Activated T-cell treated with anti-CD3 and anti-CD28 coated beads, Interleukin-2, amount 50 U/mL, for 24 hours (primary cell): ENCODE measurements around the gene DCN.

Experiments used
- DNase-seq: peaks from one replicate; pipeline ENCODE4 v3.0.0-alpha.2; 2020
- H3K27ac Mint-ChIP-seq: 2 replicates; pipeline ENCODE4 v1.8.0; 2020; ENCODE audit warnings: mild to moderate bottlenecking, mixed read lengths
- H3K27me3 Mint-ChIP-seq: 2 replicates; pipeline ENCODE4 v1.8.0; 2020; ENCODE audit warnings: mixed read lengths
- H3K36me3 Mint-ChIP-seq: 2 replicates; pipeline ENCODE4 v1.8.0; 2020; ENCODE audit warnings: low read depth, mixed read lengths
- H3K4me1 Mint-ChIP-seq: 2 replicates; pipeline ENCODE4 v1.8.0; 2020; ENCODE audit warnings: low read depth, mixed read lengths
- H3K4me3 Mint-ChIP-seq: 2 replicates; pipeline ENCODE4 v1.8.0; 2020; ENCODE audit warnings: mild to moderate bottlenecking, moderate library complexity, mixed read lengths
- H3K9me3 Mint-ChIP-seq: 2 replicates; pipeline ENCODE4 v1.8.0; 2020; ENCODE audit warnings: mixed read lengths

DCN gene

DNA sequence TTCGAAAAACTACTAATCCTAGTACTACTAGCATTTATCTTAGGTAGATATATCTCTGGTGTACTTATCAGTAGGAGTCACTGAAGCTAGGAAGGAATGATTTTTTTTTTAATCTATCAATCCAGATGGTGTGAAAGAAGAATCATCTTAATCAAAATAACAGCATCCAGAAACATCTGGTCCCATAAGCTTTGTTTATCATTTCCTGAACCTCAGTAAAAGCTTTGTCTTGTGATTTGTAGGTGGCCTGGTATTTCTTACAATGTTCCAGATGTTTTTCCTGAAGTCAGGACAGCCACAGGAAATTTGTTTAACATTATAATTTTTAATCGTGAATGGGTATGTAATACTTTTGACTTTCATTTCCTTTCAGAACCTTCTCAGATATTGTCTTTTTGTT lies 43.3 kb downstream of the DCN start:
- Mint-ChIP-seq H3K4me3 (no peak overlapping the region), H3K36me3 (no peaks in the 10 kb centered on the region), H3K27ac (no peak overlapping the region), H3K4me1 (no peaks in the 10 kb centered on the region), H3K9me3 (peaks cover 4% of the 10 kb centered on the region), H3K27me3 (peaks cover 11% of the 10 kb centered on the region)
- DNase-seq = no peak

DNA sequence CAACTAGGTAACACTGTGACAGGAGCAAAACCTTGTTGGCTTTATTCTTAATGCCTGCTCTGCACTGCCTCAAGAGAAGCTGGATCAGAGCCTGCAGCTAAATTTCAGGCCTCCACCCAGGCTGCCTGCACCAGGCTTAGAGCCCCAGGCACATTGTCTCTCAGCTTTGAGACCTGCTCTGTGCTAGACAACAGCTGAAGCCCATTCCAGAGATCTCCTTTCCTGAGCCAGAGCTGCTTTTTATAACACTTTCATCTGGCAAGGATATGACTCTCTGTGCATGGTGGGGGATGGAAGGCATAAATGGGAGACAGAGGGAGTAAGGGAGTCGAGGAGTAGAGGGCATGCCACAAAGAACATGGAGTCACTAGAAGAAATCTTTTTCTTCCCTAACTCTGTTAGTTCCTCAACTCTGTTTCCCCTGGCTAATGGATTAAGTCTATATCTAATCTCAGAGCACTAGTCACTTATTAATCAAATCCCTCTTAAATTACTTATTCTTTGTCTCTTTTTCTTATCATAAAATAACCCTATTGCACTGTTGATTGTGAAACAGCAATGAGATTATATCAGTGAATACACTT lies 44.2 kb downstream of the DCN start:
- Mint-ChIP-seq H3K27me3 (peaks cover 11% of the 10 kb centered on the region), H3K36me3 (no peaks in the 10 kb centered on the region), H3K27ac (no peak overlapping the region), H3K9me3 (peaks cover 4% of the 10 kb centered on the region), H3K4me1 (no peaks in the 10 kb centered on the region), H3K4me3 (no peak overlapping the region)
- no peak for DNase-seq

DNA sequence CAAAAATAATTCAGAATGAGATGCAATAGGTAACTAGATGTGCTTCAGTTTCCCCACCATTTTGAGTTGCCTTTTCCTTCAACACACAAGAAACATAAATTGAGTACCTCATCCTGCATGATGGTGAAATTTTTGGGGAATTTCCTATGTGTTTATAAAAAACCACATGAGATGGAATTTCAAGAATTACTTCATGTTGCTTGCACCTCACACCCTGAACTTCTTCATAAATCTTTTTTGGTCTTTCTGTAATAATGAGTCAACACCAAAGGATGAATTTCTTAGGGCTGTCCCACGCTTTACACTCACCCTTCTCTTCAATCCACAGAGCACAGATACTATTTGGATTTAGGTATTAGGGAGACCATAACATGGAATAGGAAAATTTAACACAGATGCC lies 48.7 kb downstream of the DCN start:
- no peak overlapping the region for H3K27ac Mint-ChIP-seq
- H3K4me1 Mint-ChIP-seq = no peaks in the 10 kb centered on the region
- H3K36me3 Mint-ChIP-seq = no peaks in the 10 kb centered on the region
- peaks cover 11% of the 10 kb centered on the region for H3K27me3 Mint-ChIP-seq
- peaks cover 4% of the 10 kb centered on the region for H3K9me3 Mint-ChIP-seq
- DNase-seq = no peak
- H3K4me3 Mint-ChIP-seq = no peak overlapping the region

DNA sequence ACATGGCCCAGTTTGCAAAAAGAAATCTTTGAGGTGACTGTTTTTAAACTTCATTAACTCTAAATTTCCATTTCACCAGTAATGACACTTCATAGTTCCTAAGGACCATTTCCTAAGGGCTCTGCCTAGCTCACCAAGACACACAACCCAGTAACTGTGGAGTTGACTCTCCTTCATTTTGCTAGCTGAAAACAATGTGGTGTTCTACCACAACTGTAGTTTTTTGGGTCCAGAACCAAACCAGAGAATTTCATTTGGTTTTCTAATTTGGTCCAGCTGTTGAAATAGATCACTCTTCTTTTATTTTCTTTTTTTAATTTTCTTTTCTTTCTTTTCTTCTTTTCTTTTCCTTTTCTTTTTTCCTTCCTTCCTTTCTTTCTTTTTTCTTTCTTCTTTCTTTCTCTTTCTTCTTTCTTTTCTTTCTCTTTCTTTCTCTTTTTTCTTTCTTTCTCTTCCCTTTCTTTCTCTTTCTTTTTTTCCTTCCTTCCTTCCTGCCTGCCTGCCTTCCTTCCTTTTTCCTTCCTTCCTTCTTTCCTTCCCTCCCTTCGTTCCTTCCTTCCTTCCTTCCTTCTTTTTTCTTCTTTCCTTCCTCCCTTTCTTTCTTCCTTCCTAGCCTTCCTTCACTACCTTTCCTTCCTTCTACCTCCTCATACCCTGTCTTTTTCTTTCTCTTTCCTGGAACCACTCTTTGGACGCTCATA lies 52.8 kb downstream of the DCN start:
- no peak for DNase-seq
- Mint-ChIP-seq H3K4me1 (no peaks in the 10 kb centered on the region), H3K36me3 (no peaks in the 10 kb centered on the region), H3K27me3 (no peaks in the 10 kb centered on the region), H3K27ac (no peak overlapping the region), H3K4me3 (no peak overlapping the region), H3K9me3 (no peaks in the 10 kb centered on the region)

DNA sequence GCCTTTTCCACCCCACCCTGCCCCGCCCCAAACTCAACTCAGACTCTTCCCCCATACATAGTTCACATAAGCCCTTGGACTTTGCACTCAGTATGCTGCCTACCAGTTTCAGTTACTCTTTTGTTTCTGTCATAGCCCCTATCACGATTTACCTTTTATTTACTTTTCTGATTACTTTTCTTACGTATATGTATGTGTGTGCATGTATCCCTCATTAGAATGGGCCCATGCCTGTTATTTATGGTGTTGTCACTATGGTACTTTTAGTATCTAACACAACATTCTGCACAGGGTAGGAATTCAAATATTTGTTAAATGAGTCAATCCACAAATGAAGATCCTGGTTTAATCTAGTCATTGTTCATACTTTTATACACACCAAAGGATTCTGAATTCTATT lies 54.9 kb downstream of the DCN start:
- Mint-ChIP-seq H3K36me3 (no peaks in the 10 kb centered on the region), H3K4me3 (no peak overlapping the region), H3K27ac (no peak overlapping the region), H3K9me3 (no peaks in the 10 kb centered on the region), H3K27me3 (no peaks in the 10 kb centered on the region), H3K4me1 (no peaks in the 10 kb centered on the region)
- DNase-seq = no peak

DNA sequence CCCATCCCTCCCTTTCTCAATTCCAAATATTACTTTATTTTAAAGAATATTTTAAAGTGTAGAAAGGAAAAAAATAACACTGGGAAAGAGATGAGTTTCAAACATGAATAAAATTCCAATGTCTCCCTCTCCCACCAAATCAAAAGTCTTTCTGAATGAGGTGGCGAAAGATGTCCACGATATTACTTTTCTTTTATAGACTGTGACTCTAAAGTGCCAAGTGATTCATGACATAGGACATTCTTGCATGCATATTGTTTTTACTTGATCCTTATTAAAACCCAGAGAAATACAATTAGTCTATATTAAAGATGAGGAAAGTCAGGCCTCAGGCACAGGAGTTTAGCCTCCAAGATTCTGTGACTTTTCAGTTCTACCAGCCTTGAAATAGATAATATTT lies 55.3 kb downstream of the DCN start:
- no peaks in the 10 kb centered on the region for H3K9me3 Mint-ChIP-seq
- no peaks in the 10 kb centered on the region for H3K27me3 Mint-ChIP-seq
- H3K4me3 Mint-ChIP-seq = no peak overlapping the region
- no peaks in the 10 kb centered on the region for H3K36me3 Mint-ChIP-seq
- no peak overlapping the region for H3K27ac Mint-ChIP-seq
- no peaks in the 10 kb centered on the region for H3K4me1 Mint-ChIP-seq
- DNase-seq = no peak

DNA sequence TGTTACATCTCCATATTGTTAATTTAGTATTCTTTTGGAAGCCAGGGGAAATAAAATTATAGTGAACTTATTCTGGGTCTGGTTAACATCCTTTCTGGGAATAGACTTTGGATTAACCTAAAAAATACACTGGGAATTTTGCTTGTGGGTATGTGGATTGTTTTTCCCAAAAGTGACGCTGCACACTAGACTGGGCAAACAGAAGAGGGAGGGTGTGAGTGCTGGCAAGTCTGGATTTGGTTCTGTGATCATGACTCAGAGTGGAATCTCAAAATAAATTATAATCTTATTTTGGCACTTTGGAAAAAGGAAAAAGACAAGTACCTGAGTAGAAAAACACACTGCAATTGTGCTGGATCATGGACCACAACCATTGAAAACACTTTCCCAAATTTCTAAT lies 56.1 kb downstream of the DCN start:
- no peak for DNase-seq
- H3K4me1 Mint-ChIP-seq = no peaks in the 10 kb centered on the region
- H3K27ac Mint-ChIP-seq = no peak overlapping the region
- H3K27me3 Mint-ChIP-seq = no peaks in the 10 kb centered on the region
- H3K36me3 Mint-ChIP-seq = no peaks in the 10 kb centered on the region
- no peaks in the 10 kb centered on the region for H3K9me3 Mint-ChIP-seq
- no peak overlapping the region for H3K4me3 Mint-ChIP-seq

DNA sequence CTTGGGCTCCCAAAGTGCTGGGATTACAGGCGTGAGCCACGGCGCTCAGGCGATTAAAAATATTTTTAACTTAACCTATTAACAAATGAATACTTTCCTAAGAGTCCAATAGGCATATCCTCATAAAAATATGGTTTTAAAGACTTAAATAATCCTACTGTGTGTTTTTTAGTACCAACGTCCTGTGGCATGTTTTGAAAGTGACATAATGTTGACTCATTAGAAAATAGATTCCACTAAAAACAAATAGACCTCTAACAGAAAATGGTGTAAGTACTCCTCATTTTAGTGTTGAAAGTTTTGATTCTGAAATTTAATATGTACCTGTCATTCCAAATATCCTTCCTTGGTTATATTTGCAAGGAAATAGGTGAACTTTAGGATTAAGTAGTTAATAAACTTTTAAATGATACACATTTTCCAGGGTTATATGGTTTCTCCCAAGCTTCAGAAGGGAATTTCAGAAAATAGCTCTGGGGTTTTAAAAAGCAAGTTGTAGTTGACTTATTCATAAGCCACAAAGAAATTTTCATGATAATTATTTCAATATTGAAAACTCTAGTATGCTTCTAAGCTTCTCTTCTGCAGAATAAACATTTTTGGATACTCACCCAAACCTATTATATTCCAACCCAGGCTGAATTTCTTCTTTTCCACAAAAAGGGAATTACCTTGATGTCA lies 59.2 kb downstream of the DCN start:
- no peak overlapping the region for H3K4me3 Mint-ChIP-seq
- DNase-seq = no peak
- H3K9me3 Mint-ChIP-seq = no peaks in the 10 kb centered on the region
- H3K4me1 Mint-ChIP-seq = no peaks in the 10 kb centered on the region
- no peaks in the 10 kb centered on the region for H3K36me3 Mint-ChIP-seq
- no peak overlapping the region for H3K27ac Mint-ChIP-seq
- H3K27me3 Mint-ChIP-seq = no peaks in the 10 kb centered on the region

DNA sequence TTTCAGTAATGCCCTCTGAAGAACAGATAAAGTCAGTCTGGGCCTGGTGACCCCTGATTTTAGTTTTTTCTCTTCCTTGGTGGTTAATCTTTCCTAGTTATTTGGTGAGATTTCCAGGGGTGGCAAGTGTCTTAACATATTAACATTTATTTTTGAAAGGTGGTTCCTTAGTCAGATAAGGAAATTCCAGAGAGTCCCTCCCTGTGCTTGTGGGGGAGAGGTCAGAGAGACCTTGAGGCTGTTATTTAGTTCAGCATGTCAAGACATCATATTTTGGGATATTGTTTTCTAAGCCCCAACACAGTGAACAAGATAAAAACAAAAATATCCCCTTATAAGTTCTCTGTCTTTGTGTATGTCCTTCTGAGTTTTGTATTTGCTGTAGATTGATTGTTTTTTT lies 61.8 kb downstream of the DCN start:
- Mint-ChIP-seq H3K27me3 (no peaks in the 10 kb centered on the region), H3K27ac (no peak overlapping the region), H3K4me1 (no peaks in the 10 kb centered on the region), H3K9me3 (no peaks in the 10 kb centered on the region), H3K4me3 (no peak overlapping the region), H3K36me3 (no peaks in the 10 kb centered on the region)
- DNase-seq = no peak

DNA sequence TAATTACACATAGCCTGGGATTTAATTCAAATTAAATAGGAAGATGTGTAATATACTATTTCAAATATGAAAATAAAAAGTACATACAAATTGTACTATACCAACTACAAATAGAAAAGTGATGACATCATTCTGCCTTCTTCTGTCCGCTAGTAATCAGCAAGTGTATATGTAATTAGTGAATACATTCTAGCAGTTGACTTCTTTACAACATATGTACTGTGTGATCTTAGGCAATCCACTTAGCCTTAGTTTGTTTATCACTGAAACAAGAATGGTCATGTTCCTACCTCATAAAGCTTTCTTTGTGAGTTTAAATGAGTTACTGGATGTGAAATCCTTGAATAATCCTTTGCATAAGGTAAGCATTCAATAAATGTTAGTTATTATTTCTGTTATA lies 63.5 kb downstream of the DCN start:
- Mint-ChIP-seq H3K4me3 (no peak overlapping the region), H3K4me1 (no peaks in the 10 kb centered on the region)

DNA sequence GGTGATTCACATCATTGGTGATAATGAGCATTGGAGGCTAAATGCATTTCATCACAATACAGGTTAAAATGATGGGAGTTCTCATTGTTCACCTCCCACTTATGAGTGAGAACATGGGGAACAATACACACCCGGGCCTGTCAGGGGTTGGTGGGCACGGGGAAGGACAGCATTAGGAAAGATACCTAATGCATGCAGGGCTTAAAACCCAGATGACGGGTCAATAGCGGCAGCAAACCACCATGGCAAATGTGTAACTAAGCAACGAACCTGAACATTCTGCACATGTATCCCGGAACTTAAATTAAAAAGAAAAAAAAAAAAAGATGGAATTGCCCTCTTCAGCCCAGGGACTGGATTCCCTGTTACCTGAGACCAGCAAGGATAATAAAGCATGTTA lies 69.0 kb downstream of the DCN start:
- Mint-ChIP-seq H3K9me3 (no peaks in the 10 kb centered on the region), H3K36me3 (no peaks in the 10 kb centered on the region), H3K27ac (no peak overlapping the region), H3K4me3 (no peak overlapping the region), H3K27me3 (peaks cover 4% of the 10 kb centered on the region), H3K4me1 (no peaks in the 10 kb centered on the region)
- DNase-seq = no peak

More for the DNA sequence above, 63.5 kb downstream of the DCN start:
- DNase-seq = no peak
- no peaks in the 10 kb centered on the region for H3K36me3 Mint-ChIP-seq
- no peak overlapping the region for H3K27ac Mint-ChIP-seq
- H3K9me3 Mint-ChIP-seq = no peaks in the 10 kb centered on the region
- no peaks in the 10 kb centered on the region for H3K27me3 Mint-ChIP-seq

DNA sequence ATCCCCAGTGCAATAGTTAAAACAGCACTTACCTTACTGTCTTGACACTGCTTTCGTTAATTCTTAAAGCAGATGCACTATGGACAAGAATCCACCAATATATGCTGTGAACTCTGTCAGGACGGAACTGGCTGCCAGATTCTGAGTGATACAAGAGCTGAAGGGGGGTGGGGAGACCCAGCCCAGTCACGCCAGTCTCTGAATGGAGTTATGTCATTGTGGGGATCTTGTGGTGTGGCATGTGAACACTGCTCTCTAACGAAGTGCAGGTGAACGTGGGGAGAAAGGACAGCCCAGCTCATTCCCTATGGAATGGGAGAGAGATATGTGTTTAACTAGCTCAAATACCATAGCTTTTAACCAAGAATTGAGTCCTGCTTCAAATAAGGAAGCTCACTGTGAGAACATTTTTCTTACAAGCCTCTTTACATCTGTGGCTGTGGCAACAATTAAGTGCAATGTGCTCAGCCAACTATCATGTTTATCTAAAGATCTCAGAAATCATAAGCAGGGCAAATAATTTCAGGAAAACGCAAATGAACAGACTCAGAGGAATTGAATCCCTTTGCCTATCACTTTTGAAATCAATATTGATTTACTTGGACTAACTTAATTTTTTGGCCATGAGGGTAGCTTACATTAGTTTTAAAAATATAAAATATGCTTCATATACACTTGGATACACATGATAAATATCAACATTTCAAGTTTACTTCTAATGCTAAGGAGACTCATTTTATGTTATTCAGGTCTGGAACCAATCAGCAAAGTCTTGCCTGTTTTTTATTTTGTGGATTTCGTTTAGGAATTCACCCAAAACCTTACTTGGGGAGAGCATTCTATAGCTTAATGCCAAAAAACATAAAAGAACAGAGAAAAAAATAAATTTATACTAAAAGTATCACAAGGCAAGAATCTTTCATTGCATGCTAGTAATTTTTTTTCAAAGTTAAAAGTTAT lies 71.0 kb downstream of the DCN start, which contains the start of gene LUM:
Gene LUM, minus strand, starts transcription at position 129 of the 960 bp plus-strand sequence. CDS start 2,515 bp downstream, outside the sequence.
- H3K27ac Mint-ChIP-seq = no peak within 1 kb of the TSS
- no peak within 1 kb of the TSS for H3K4me3 Mint-ChIP-seq
- H3K27me3 Mint-ChIP-seq = peaks cover 9% of the 10 kb centered on the region
- H3K36me3 Mint-ChIP-seq = no peaks in the 10 kb centered on the region
- DNase-seq = no peak
- no peaks in the 10 kb centered on the region for H3K9me3 Mint-ChIP-seq
- no peaks in the 10 kb centered on the region for H3K4me1 Mint-ChIP-seq

DNA sequence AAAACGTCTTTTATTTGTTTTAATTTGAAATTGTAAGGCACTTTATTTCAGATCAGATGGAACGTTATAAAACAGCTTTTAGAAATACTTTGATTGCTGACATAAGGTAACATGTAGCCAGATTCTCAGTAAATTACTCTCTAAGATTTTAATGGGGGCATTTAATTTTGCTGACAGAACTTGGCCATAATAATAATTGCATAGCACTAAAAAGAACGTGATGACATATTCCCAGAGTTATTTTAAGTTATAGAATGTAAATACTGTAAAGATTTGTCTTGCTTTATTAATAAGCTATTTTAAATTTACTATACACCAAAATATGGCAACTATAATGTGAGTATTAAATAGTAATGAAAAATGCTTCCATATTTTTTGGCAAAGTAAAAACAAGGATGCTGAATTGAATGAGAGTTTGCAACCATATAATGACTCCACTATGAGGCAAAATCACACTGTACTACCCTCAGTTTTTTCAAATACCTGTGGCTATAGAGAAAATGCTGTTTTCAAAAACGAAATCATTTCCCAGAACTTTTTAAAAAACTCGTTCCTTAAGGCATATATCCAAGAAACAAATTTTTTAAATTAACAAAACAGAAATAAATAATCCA lies 72.2 kb downstream of the DCN start:
- Mint-ChIP-seq H3K36me3 (no peaks in the 10 kb centered on the region), H3K4me3 (no peak overlapping the region), H3K27me3 (peaks cover 11% of the 10 kb centered on the region), H3K27ac (no peak overlapping the region), H3K4me1 (no peaks in the 10 kb centered on the region), H3K9me3 (no peaks in the 10 kb centered on the region)
- no peak for DNase-seq
